Measurements from ENCODE around the gene AKNA. TPM values are rescaled to one million over a fixed set of nuclear protein-coding genes. Genes with fewer than 3 reads are reported as not detected.

Gene AKNA
- polyA plus RNA-seq (2013, experiment 1 of 4): 14.3 TPM
- 18.2 TPM for polyA plus RNA-seq (2013, experiment 2 of 4)
- polyA plus RNA-seq (2013, experiment 3 of 4): 16.5 TPM
- polyA plus RNA-seq (2013, experiment 4 of 4): 15.8 TPM

- H3K27ac ChIP-seq (ENCODE audit: insufficient read depth, low read depth, low read length, poor library complexity, severe bottlenecking): peak within 1 kb of the TSS; percentile 22
These were observed at the start of gene AKNA for GRCh38 chr9:114387680-114388356. TSS of gene AKNA (minus strand) at chr9:114387982. CDS start at chr9:114381333, 6,649 bp downstream.

GRCh38 chr9:114437401-114437893 lies 49.7 kb upstream of the AKNA start:
- Histone ChIP-seq H3K4me3 (ENCODE audit: insufficient read depth, low read depth, low read length) (no peak overlapping the region), H3K4me1 (ENCODE audit: control insufficient read depth, insufficient read depth, low read length) (no peaks in the 10 kb centered on the region), H3K9me3 (ENCODE audit: control insufficient read depth, low read length) (no peaks in the 10 kb centered on the region), H3K36me3 (ENCODE audit: control insufficient read depth, insufficient read depth, low read length) (no peaks in the 10 kb centered on the region), H3K27me3 (ENCODE audit: control insufficient read depth, insufficient read depth, low read length, poor library complexity, severe bottlenecking) (no peaks in the 10 kb centered on the region), H3K27ac (ENCODE audit: insufficient read depth, low read depth, low read length, poor library complexity, severe bottlenecking) (no peak overlapping the region)
- WGBS, 2 experiments: 81% methylated on average over 2 of the region's 2 CpGs

More at GRCh38 chr9:114387680-114388356, at the start of gene AKNA:
- Histone ChIP-seq H3K36me3 (ENCODE audit: control insufficient read depth, insufficient read depth, low read length) (no peaks in the 10 kb centered on the region), H3K4me1 (ENCODE audit: control insufficient read depth, insufficient read depth, low read length) (peaks cover 48% of the 10 kb centered on the region), H3K4me3 (ENCODE audit: insufficient read depth, low read depth, low read length) (peak within 1 kb of the TSS; percentile 36), H3K9me3 (ENCODE audit: control insufficient read depth, low read length) (no peaks in the 10 kb centered on the region), H3K27me3 (ENCODE audit: control insufficient read depth, insufficient read depth, low read length, poor library complexity, severe bottlenecking) (no peaks in the 10 kb centered on the region)
- WGBS, 2 experiments: 9 to 11% methylated on average over 25 of the region's 25 CpGs

- Histone ChIP-seq H3K27me3 (ENCODE audit: control insufficient read depth, insufficient read depth, low read length, poor library complexity, severe bottlenecking) (no peaks in the 10 kb centered on the region), H3K4me1 (ENCODE audit: control insufficient read depth, insufficient read depth, low read length) (no peaks in the 10 kb centered on the region), H3K4me3 (ENCODE audit: insufficient read depth, low read depth, low read length) (no peak overlapping the region), H3K9me3 (ENCODE audit: control insufficient read depth, low read length) (no peaks in the 10 kb centered on the region), H3K36me3 (ENCODE audit: control insufficient read depth, insufficient read depth, low read length) (no peaks in the 10 kb centered on the region), H3K27ac (ENCODE audit: insufficient read depth, low read depth, low read length, poor library complexity, severe bottlenecking) (no peak overlapping the region)
- WGBS, 2 experiments: 40 to 43% methylated on average over 9 of the region's 9 CpGs
These were observed 47.1 kb upstream of the AKNA start for GRCh38 chr9:114434878-114435311.

GRCh38 chr9:114433720-114434255 lies 46.0 kb upstream of the AKNA start:
- H3K4me1 ChIP-seq (ENCODE audit: control insufficient read depth, insufficient read depth, low read length): no peaks in the 10 kb centered on the region
- 71% methylated on average over 6 of the region's 6 CpGs for WGBS, 2 experiments
- H3K4me3 ChIP-seq (ENCODE audit: insufficient read depth, low read depth, low read length): no peak overlapping the region
- no peaks in the 10 kb centered on the region for H3K9me3 ChIP-seq (ENCODE audit: control insufficient read depth, low read length)
- no peak overlapping the region for H3K27ac ChIP-seq (ENCODE audit: insufficient read depth, low read depth, low read length, poor library complexity, severe bottlenecking)
- H3K36me3 ChIP-seq (ENCODE audit: control insufficient read depth, insufficient read depth, low read length): no peaks in the 10 kb centered on the region
- no peaks in the 10 kb centered on the region for H3K27me3 ChIP-seq (ENCODE audit: control insufficient read depth, insufficient read depth, low read length, poor library complexity, severe bottlenecking)

- Histone ChIP-seq H3K4me3 (ENCODE audit: insufficient read depth, low read depth, low read length) (no peak overlapping the region), H3K9me3 (ENCODE audit: control insufficient read depth, low read length) (no peaks in the 10 kb centered on the region), H3K4me1 (ENCODE audit: control insufficient read depth, insufficient read depth, low read length) (no peaks in the 10 kb centered on the region), H3K27ac (ENCODE audit: insufficient read depth, low read depth, low read length, poor library complexity, severe bottlenecking) (no peak overlapping the region), H3K27me3 (ENCODE audit: control insufficient read depth, insufficient read depth, low read length, poor library complexity, severe bottlenecking) (no peaks in the 10 kb centered on the region), H3K36me3 (ENCODE audit: control insufficient read depth, insufficient read depth, low read length) (no peaks in the 10 kb centered on the region)
- WGBS, 2 experiments: 90 to 93% methylated on average over 15 of the region's 15 CpGs
These were observed 45.3 kb upstream of the AKNA start for GRCh38 chr9:114433086-114433485.

- H3K9me3 ChIP-seq (ENCODE audit: control insufficient read depth, low read length): no peaks in the 10 kb centered on the region
- no peak overlapping the region for H3K4me3 ChIP-seq (ENCODE audit: insufficient read depth, low read depth, low read length)
- H3K27ac ChIP-seq (ENCODE audit: insufficient read depth, low read depth, low read length, poor library complexity, severe bottlenecking): no peak overlapping the region
- no peaks in the 10 kb centered on the region for H3K36me3 ChIP-seq (ENCODE audit: control insufficient read depth, insufficient read depth, low read length)
- no peaks in the 10 kb centered on the region for H3K27me3 ChIP-seq (ENCODE audit: control insufficient read depth, insufficient read depth, low read length, poor library complexity, severe bottlenecking)
- 70 to 79% methylated on average over 6 of the region's 6 CpGs for WGBS, 2 experiments
- no peaks in the 10 kb centered on the region for H3K4me1 ChIP-seq (ENCODE audit: control insufficient read depth, insufficient read depth, low read length)
These were observed 44.7 kb upstream of the AKNA start for GRCh38 chr9:114432323-114433067.

GRCh38 chr9:114431770-114432169 lies 44.0 kb upstream of the AKNA start:
- H3K36me3 ChIP-seq (ENCODE audit: control insufficient read depth, insufficient read depth, low read length): no peaks in the 10 kb centered on the region
- H3K27ac ChIP-seq (ENCODE audit: insufficient read depth, low read depth, low read length, poor library complexity, severe bottlenecking): no peak overlapping the region
- no peaks in the 10 kb centered on the region for H3K4me1 ChIP-seq (ENCODE audit: control insufficient read depth, insufficient read depth, low read length)
- H3K27me3 ChIP-seq (ENCODE audit: control insufficient read depth, insufficient read depth, low read length, poor library complexity, severe bottlenecking): no peaks in the 10 kb centered on the region
- H3K4me3 ChIP-seq (ENCODE audit: insufficient read depth, low read depth, low read length): no peak overlapping the region
- no peaks in the 10 kb centered on the region for H3K9me3 ChIP-seq (ENCODE audit: control insufficient read depth, low read length)
- 92 to 93% methylated on average over 6 of the region's 6 CpGs for WGBS, 2 experiments

- Histone ChIP-seq H3K27ac (ENCODE audit: insufficient read depth, low read depth, low read length, poor library complexity, severe bottlenecking) (no peak overlapping the region), H3K9me3 (ENCODE audit: control insufficient read depth, low read length) (no peaks in the 10 kb centered on the region), H3K4me1 (ENCODE audit: control insufficient read depth, insufficient read depth, low read length) (no peaks in the 10 kb centered on the region), H3K36me3 (ENCODE audit: control insufficient read depth, insufficient read depth, low read length) (no peaks in the 10 kb centered on the region), H3K27me3 (ENCODE audit: control insufficient read depth, insufficient read depth, low read length, poor library complexity, severe bottlenecking) (no peaks in the 10 kb centered on the region), H3K4me3 (ENCODE audit: insufficient read depth, low read depth, low read length) (no peak overlapping the region)
- 89 to 95% methylated on average over 4 of the region's 4 CpGs for WGBS, 2 experiments
These were observed 43.2 kb upstream of the AKNA start for GRCh38 chr9:114431003-114431402.

GRCh38 chr9:114430457-114430856 lies 42.7 kb upstream of the AKNA start:
- no peaks in the 10 kb centered on the region for H3K4me1 ChIP-seq (ENCODE audit: control insufficient read depth, insufficient read depth, low read length)
- no peaks in the 10 kb centered on the region for H3K9me3 ChIP-seq (ENCODE audit: control insufficient read depth, low read length)
- no peak overlapping the region for H3K27ac ChIP-seq (ENCODE audit: insufficient read depth, low read depth, low read length, poor library complexity, severe bottlenecking)
- H3K27me3 ChIP-seq (ENCODE audit: control insufficient read depth, insufficient read depth, low read length, poor library complexity, severe bottlenecking): no peaks in the 10 kb centered on the region
- no peak overlapping the region for H3K4me3 ChIP-seq (ENCODE audit: insufficient read depth, low read depth, low read length)
- 88% methylated on average over 5 of the region's 5 CpGs for WGBS, 2 experiments
- H3K36me3 ChIP-seq (ENCODE audit: control insufficient read depth, insufficient read depth, low read length): no peaks in the 10 kb centered on the region

GRCh38 chr9:114429488-114429887 lies 41.7 kb upstream of the AKNA start:
- no peak overlapping the region for H3K27ac ChIP-seq (ENCODE audit: insufficient read depth, low read depth, low read length, poor library complexity, severe bottlenecking)
- no peaks in the 10 kb centered on the region for H3K4me1 ChIP-seq (ENCODE audit: control insufficient read depth, insufficient read depth, low read length)
- WGBS, 2 experiments: 89 to 93% methylated on average over 6 of the region's 6 CpGs
- H3K27me3 ChIP-seq (ENCODE audit: control insufficient read depth, insufficient read depth, low read length, poor library complexity, severe bottlenecking): no peaks in the 10 kb centered on the region
- no peak overlapping the region for H3K4me3 ChIP-seq (ENCODE audit: insufficient read depth, low read depth, low read length)
- H3K36me3 ChIP-seq (ENCODE audit: control insufficient read depth, insufficient read depth, low read length): no peaks in the 10 kb centered on the region
- H3K9me3 ChIP-seq (ENCODE audit: control insufficient read depth, low read length): no peaks in the 10 kb centered on the region

All from ectodermal cell (in vitro differentiated cells).